ES-I3 (cell line): Measurements from ENCODE around the gene SAMMSON.

Source experiments
- H3K36me3 ChIP-seq: 2 replicates; pipeline ENCODE4 v1.6.1; 2013; ENCODE audit warnings: mild to moderate bottlenecking, low read length, control low read depth, moderate library complexity; ENCODE audit not compliant: insufficient read depth
- H3K4me1 ChIP-seq: 2 replicates; pipeline ENCODE4 v1.6.1; 2013; ENCODE audit warnings: mild to moderate bottlenecking, control low read depth, low read length; ENCODE audit not compliant: insufficient read depth
- H3K9ac ChIP-seq: 2 replicates; pipeline ENCODE4 v1.6.1; 2013; ENCODE audit warnings: low read depth, mild to moderate bottlenecking, low read length, moderate library complexity
- H3K9me3 ChIP-seq: 2 replicates; pipeline ENCODE4 v1.6.1; 2013; ENCODE audit warnings: mild to moderate bottlenecking, low read length, moderate library complexity; ENCODE audit not compliant: control insufficient read depth, insufficient read depth

The SAMMSON gene

GRCh38 chr3:70085613-70086012 lies 86.1 kb downstream of the SAMMSON start:
- Histone ChIP-seq H3K36me3 (no peaks in the 10 kb centered on the region), H3K9ac (no peak overlapping the region), H3K9me3 (no peaks in the 10 kb centered on the region), H3K4me1 (no peaks in the 10 kb centered on the region)

DNA sequence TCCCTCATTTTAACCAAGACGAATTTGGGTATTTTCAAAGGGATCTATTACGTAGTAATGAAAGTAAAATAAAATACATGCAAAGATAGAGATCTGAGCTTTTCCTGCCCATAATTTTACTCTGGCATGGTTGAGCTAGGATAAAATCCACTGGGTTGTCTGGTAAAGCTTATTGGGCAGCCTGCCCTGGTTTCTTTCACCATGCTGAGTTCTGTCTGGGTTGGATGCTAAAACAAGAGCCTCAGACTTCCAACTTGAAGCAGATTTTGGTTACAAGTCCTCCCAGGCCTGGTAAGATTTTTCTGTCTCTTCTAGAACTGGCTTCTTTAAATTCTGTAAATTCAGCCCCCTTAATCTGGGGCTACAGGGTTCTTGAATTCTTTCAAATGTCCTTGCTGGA lies 86.8 kb downstream of the SAMMSON start:
- H3K9me3 ChIP-seq: no peaks in the 10 kb centered on the region
- no peaks in the 10 kb centered on the region for H3K4me1 ChIP-seq
- no peaks in the 10 kb centered on the region for H3K36me3 ChIP-seq
- no peak overlapping the region for H3K9ac ChIP-seq

DNA sequence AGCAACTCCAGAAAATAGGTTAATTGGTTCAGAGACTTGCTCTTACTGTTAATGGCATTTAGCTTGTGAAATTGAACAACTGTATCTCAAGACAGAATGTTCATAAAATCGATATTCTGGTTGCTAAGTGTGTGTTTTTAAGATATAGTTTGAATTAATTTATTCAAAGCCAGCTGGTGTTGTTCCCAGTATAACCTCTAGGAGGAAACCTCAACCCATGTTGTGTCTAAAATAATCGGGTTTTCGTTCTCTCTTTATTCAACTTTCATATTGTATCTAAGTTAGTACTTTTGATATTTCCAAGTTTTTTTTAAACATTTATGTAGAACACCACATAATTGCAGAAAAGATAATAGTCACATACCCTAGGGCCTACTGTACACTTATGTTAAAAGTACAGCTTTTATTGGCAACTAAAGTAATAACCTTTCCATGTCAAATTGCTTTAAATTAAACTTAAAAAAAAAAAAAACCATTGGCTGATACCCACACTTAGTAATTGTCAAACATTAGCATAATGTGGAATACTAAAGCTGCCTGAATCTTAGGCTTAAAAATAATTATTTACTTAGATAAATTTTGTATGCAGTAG lies 90.9 kb downstream of the SAMMSON start:
- Histone ChIP-seq H3K9ac (no peak overlapping the region), H3K9me3 (no peaks in the 10 kb centered on the region), H3K4me1 (no peaks in the 10 kb centered on the region), H3K36me3 (no peaks in the 10 kb centered on the region)

- H3K9ac ChIP-seq: no peak overlapping the region
- H3K9me3 ChIP-seq: no peaks in the 10 kb centered on the region
- no peaks in the 10 kb centered on the region for H3K36me3 ChIP-seq
- H3K4me1 ChIP-seq: no peaks in the 10 kb centered on the region
Measured at GRCh38 chr3:70094197-70094596, 94.7 kb downstream of the SAMMSON start.

- Histone ChIP-seq H3K9ac (no peak overlapping the region), H3K9me3 (no peaks in the 10 kb centered on the region), H3K36me3 (no peaks in the 10 kb centered on the region), H3K4me1 (no peaks in the 10 kb centered on the region)
Measured at GRCh38 chr3:70095260-70095659, 95.7 kb downstream of the SAMMSON start.

DNA sequence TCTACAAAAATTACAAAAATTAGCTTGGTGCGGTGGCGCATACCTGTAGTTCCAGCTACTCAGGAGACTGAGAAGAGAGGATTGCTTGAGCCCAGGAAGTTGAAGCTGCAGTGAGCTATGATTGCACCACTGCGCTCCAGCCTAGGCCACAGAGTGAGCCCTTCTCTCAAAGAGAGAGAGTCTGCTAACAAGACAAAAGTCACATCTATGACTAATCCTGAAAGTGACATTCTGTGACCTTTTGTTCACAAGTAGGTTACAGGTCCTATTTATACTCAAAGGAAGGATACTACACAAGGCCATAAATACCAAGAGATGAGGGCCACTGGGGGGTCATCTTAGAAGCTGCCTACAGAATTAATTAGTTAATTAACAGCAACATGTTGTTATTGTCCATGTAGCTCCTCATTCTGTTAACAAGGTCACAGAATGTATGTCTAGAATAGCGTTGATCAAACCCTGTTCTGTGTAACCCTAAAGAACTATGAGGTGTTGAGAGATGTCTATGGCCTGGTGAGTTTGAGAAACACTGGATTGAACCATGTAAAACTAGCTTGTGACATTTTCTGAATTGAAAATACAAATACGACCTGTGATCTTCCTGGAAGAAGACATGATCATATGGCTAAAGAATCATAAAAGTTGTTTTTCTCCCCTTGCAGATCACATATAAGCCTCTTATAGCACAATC lies 97.0 kb downstream of the SAMMSON start:
- Histone ChIP-seq H3K9me3 (no peaks in the 10 kb centered on the region), H3K9ac (no peak overlapping the region), H3K4me1 (no peaks in the 10 kb centered on the region), H3K36me3 (no peaks in the 10 kb centered on the region)

DNA sequence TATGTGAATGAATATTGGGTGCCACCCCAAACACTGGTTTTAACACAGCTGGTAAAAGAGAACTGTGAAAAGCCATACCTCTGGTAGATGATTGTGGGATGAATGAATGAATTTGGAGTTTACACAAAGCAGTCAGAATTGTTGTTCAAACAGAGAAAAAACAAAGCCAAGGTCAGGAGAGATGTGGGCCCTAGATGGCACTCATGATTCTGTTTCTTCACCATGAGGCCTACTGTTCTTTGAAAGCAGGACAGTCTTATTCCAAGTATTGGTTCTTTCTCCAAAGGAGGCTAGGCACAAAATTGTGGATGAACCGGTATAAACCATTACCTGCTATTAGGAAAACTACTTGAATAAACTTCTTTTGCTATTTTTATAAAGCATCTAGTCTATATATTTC lies 97.6 kb downstream of the SAMMSON start:
- Histone ChIP-seq H3K36me3 (no peaks in the 10 kb centered on the region), H3K9me3 (no peaks in the 10 kb centered on the region), H3K4me1 (no peaks in the 10 kb centered on the region), H3K9ac (no peak overlapping the region)

DNA sequence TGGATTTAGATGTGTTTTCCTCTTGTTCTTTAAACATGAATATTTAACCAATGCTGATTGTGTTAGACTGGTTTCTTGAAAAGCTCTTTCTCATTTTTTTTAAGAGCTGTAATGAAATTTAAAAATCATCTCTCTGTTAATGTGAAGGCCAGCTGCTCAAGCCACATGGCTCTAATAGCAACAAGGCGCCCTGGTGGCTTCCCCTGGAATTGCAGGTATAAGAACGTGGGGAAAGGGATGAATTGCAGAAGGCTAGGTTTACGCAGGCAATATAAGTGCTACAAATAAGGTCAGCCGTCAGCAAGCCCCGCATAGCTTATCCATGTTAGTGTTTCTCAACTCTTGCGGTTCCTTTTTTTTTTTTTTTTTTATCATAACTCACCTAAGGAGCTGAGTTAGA lies 108.5 kb downstream of the SAMMSON start:
- Histone ChIP-seq H3K9me3 (no peaks in the 10 kb centered on the region), H3K36me3 (no peaks in the 10 kb centered on the region), H3K4me1 (no peaks in the 10 kb centered on the region), H3K9ac (no peak overlapping the region)

GRCh38 chr3:70108546-70108945 lies 109.0 kb downstream of the SAMMSON start:
- Histone ChIP-seq H3K4me1 (no peaks in the 10 kb centered on the region), H3K9me3 (no peaks in the 10 kb centered on the region), H3K36me3 (no peaks in the 10 kb centered on the region), H3K9ac (no peak overlapping the region)

DNA sequence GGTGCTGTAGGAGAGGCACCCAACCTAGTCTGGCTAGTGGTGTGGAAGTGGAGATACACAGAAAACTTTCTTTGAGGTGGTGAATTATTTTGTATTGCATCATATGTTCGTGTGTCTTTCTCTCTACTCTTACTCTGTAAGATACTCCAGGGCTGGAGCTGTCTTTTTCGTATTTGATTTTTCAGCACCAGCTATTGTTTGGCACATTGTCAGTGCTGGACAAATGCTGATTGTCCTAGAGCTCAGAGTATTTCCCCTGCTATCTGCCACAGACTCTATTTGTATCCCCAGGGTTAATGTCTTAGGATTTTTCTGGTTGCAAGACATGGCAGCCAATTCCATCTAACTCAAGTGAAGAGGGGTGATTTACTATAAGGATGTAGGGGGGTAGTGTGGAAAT lies 110.5 kb downstream of the SAMMSON start:
- Histone ChIP-seq H3K4me1 (no peaks in the 10 kb centered on the region; the same call in 1 of the 2 replicates), H3K9me3 (no peaks in the 10 kb centered on the region), H3K36me3 (no peaks in the 10 kb centered on the region), H3K9ac (no peak overlapping the region)

- Histone ChIP-seq H3K36me3 (no peaks in the 10 kb centered on the region), H3K9me3 (no peaks in the 10 kb centered on the region), H3K4me1 (no peaks in the 10 kb centered on the region; the same call in 1 of the 2 replicates), H3K9ac (no peak overlapping the region)
Measured at GRCh38 chr3:70111411-70111810, 111.9 kb downstream of the SAMMSON start.

DNA sequence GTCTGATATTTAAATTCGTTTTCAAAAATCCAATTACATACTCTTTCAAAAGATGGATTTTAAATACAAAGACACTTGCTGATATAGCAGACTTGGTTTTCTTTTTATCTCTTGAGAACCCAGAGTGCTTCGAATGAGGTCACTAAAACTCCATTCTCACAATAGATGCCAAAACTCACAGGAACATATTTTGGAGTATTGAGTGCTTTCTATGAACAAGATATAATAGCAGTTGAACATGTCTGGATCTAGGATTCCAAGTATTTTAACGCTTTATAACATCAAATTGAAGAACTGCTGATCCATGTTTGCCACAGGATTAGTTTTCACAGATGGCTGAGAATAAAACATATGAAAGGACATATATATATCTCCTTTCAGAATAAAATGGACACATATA lies 113.2 kb downstream of the SAMMSON start:
- H3K36me3 ChIP-seq: no peaks in the 10 kb centered on the region
- no peaks in the 10 kb centered on the region for H3K9me3 ChIP-seq
- H3K9ac ChIP-seq: no peak overlapping the region
- H3K4me1 ChIP-seq: no peaks in the 10 kb centered on the region; the same call in 1 of the 2 replicates

- Histone ChIP-seq H3K4me1 (no peaks in the 10 kb centered on the region; the same call in 1 of the 2 replicates), H3K9me3 (no peaks in the 10 kb centered on the region), H3K36me3 (no peaks in the 10 kb centered on the region), H3K9ac (no peak overlapping the region)
Measured at GRCh38 chr3:70114431-70114830, 114.9 kb downstream of the SAMMSON start.

- no peaks in the 10 kb centered on the region for H3K36me3 ChIP-seq
- no peaks in the 10 kb centered on the region; the same call in 1 of the 2 replicates for H3K4me1 ChIP-seq
- no peak overlapping the region for H3K9ac ChIP-seq
- H3K9me3 ChIP-seq: no peaks in the 10 kb centered on the region
Measured at GRCh38 chr3:70119879-70120278, 120.3 kb downstream of the SAMMSON start.
